Fibroblast of the conjunctiva (primary cell): ENCODE measurements around the gene ACKR4.
A peak's percentile ranks its signal among the peaks of the same experiment; 100 is the strongest.
"Not testable (repeated sequence)": the region's sequence is repeated elsewhere in the genome, so short reads cannot be mapped to it uniquely, and the experiment has no call there.

ENCODE experiments used
- DNase-seq: peaks from one replicate; pipeline ENCODE4 v3.0.0-alpha.2; 2010; ENCODE audit warnings: low read depth

ACKR4 gene

GRCh38 chr3:132596816-132597433, at the start of gene ACKR4:
Gene ACKR4, plus strand, starts transcription at chr3:132597270. Its CDS starts 3,128 bp downstream, at chr3:132600398.
- DNase-seq, result no peak

- no peak for DNase-seq
These were observed 47.9 kb upstream of the ACKR4 start for GRCh38 chr3:132549169-132549568.

GRCh38 chr3:132549890-132550578, 47.0 kb upstream of the ACKR4 start:
- no peak for DNase-seq

GRCh38 chr3:132550579-132551305, 46.3 kb upstream of the ACKR4 start:
- no peak for DNase-seq

GRCh38 chr3:132553826-132554225, 43.2 kb upstream of the ACKR4 start:
- no peak for DNase-seq

GRCh38 chr3:132554437-132554836, 42.6 kb upstream of the ACKR4 start:
- DNase-seq, result no peak

- DNase-seq, result no peak
These were observed 41.6 kb upstream of the ACKR4 start for GRCh38 chr3:132555306-132556035.

GRCh38 chr3:132556036-132556386, 41.1 kb upstream of the ACKR4 start:
- DNase-seq, result not testable (repeated sequence)

GRCh38 chr3:132556508-132557159, 40.4 kb upstream of the ACKR4 start:
- DNase-seq, result no peak

GRCh38 chr3:132561003-132561402, 36.1 kb upstream of the ACKR4 start:
- no peak for DNase-seq

GRCh38 chr3:132563420-132564069, 33.5 kb upstream of the ACKR4 start:
- DNase-seq, result no peak

- no peak for DNase-seq
These were observed 33.0 kb upstream of the ACKR4 start for GRCh38 chr3:132564070-132564465.

- DNase-seq, result no peak
These were observed 28.6 kb upstream of the ACKR4 start for GRCh38 chr3:132568422-132568821.

- no peak for DNase-seq
These were observed 27.9 kb upstream of the ACKR4 start for GRCh38 chr3:132569153-132569552.

- no peak for DNase-seq
These were observed 27.5 kb upstream of the ACKR4 start for GRCh38 chr3:132569580-132569979.

- no peak for DNase-seq
These were observed 27.1 kb upstream of the ACKR4 start for GRCh38 chr3:132570016-132570415.

GRCh38 chr3:132573797-132574211, 23.3 kb upstream of the ACKR4 start:
- DNase-seq, result peak; percentile 57

- DNase-seq, result no peak
These were observed 9.7 kb upstream of the ACKR4 start for GRCh38 chr3:132587401-132587800.

GRCh38 chr3:132592216-132592615, 4.9 kb upstream of the ACKR4 start:
- no peak for DNase-seq

GRCh38 chr3:132593241-132593946, 3.7 kb upstream of the ACKR4 start:
- no peak for DNase-seq

- no peak for DNase-seq
These were observed 3.1 kb upstream of the ACKR4 start for GRCh38 chr3:132593947-132594323.
